SK-N-DZ (cell line): Measurements from ENCODE around the gene COMMD2.

Experiments
- DNase-seq: peaks from one replicate; pipeline ENCODE4 v3.0.0-alpha.2; 2015; ENCODE audit warnings: low spot score

The COMMD2 gene

DNA sequence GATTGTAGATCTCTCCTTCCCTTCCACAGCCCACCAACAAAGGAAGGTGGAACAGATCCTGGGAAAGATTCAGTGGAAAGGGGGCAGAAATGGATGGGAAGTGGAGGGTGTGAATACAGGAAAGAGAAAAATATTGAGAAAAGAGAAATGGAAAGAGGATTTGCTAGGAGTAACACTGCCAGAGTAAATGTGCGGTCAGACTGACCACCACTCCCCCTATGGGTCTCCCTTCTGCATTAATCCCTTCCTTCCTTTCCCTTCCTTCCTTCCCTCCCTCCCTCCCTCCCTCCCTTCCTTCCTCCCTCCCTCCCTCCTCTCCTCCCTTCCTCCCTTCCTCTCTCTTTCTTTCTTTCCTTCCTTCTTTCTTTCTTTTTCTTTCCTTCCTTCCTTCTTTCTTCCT, 12.0 kb upstream of the COMMD2 start:
- DNase-seq: no peak

DNA sequence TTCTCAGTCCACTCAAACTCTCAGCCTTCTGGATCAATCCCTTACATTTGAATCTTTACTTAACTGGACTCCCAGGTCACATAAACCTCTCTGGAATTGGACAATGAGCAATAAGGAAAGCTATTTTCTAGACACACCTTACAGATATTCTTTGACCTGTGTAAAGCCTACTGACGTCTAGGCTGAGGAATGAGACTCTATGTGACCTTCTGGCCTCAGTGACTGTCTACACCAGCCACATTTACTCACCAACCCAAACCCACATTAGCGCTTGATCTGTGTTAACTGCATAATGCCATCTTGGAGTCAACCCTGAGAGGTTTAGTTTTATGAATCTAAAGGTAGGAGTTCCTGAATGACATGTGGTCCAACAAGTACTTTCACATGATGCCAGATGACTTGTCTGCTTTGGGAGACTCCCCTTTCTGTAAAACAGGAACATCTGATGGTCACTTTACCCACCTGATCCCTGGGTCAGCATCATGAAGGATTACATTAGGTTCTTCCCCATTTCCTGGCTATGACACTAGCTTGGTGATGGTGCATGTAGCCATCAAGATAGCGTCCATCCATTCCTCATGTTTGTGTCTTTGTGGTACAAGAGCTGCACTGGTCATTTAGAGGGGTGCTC, 11.4 kb upstream of the COMMD2 start:
- no peak for DNase-seq

DNA sequence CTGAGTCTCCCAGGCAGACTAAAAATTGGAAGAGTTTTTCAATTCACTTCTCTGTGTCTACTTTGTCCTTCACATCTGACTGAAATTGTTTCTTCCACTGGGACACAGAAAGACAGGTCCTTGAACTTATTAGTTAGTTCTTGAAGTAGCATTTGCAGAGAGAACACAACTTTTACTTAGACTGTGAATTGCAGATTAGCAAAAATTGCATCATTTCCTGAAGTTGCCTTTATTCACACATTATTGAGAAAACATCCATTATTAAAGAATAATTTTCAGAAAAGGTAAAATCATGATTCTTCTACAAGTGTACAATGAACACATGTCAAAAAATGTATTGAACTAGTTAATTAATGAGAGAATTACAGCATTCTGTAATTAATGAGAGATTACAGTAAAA, 1.4 kb upstream of the COMMD2 start:
- no peak for DNase-seq

DNA sequence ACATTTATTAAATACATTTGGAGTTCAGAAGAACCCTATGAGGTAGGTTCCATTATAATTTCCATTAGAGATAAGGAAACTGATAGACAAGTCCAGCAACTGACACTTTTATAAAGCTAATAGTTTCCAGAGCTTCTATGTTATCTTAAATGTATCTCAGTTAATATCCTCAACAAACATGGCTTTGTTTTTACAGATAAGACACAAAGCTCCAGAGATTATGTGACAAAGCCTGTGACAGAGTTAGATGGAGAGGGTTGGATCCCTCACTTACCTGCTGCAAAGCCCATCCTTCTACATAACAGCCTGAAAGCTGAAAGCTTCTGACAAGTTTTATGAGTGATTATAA, 473 bp upstream of the COMMD2 start:
- DNase-seq: no peak

DNA sequence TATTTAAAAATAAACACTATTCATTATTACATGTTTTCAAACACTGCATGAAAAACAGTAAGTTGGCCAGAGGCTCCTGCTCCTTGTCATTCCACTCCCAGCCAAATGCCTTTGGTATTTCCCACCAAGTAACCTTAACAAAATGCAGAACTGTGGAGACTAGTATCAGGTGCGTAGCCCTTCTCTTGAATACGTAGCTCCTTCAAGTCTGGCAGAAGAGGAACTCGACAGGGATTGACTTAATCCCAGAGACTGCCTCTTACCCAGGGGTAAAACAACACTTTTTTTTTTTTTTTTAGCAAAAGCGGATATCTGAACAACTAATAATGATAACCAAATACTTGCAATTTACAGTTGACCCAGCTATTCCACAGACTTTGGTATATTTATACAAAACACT, 738 bp downstream of the COMMD2 start:
- no peak for DNase-seq

GRCh38 chr3:149744606-149745005, 7.7 kb downstream of the COMMD2 start:
- no peak for DNase-seq

DNA sequence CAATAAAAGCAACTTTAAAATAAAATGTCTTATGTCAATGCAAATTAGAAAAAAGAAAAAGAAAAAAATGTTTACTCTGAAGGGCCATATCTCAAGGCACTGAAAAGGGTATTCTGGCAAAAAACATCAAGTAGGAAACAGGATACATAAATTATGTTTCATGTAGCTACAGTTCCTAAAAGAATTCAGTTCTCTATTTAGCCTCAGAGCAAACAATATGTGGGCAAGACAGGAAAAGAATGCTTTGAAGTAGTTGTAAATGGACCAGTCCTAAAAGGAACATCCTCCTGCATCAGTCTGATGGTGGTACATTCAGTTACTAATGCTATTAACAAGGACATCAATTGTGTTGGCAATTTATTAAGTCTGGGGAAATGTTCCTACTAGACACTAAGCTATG, 8.1 kb downstream of the COMMD2 start:
- DNase-seq: no peak

GRCh38 chr3:149739396-149739795, 12.9 kb downstream of the COMMD2 start:
- no peak for DNase-seq

DNA sequence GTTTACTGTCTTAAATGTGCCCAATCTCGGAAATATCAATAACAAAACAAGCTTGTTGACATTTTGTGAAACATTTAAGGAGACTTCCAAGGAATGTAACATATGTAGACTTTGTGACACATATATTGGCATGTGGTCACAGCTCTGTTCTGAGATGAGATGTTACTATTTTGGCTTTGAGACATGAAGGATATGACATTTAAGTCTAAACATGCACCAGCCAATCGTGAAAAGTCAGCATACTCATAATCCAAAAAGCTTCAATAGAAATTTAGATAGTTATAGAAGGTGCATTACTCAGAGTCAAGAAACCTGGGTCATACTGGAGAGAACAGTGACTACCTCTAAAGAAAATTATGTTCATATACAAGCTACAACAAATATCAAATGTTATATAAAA, 13.4 kb downstream of the COMMD2 start:
- DNase-seq: no peak

- no peak for DNase-seq
Observed at GRCh38 chr3:149736953-149737205, 15.4 kb downstream of the COMMD2 start.

GRCh38 chr3:149736175-149736952, 15.9 kb downstream of the COMMD2 start:
- DNase-seq: no peak

DNA sequence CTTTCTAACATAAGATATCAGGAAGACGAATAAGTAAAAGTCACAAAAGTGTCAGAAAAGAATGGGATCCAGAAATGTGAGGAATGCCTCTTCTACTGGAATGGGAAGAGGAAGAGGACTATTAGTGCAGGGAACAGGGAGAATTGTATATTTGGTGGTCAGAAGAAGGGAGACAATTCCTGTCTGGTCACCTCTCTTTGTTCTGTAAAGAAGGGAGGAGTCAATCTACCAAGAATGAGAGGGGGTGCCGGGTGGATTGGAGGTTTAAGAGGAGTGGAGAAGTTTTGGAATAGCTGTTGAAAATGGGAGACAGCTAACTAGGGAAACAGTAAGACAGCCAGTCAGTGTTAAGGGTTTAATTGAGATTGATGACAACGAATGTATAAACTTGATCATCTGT, 20.1 kb downstream of the COMMD2 start:
- no peak for DNase-seq

- no peak for DNase-seq
Observed at GRCh38 chr3:149727656-149728055, 24.6 kb downstream of the COMMD2 start.

- no peak for DNase-seq
Observed at GRCh38 chr3:149726716-149727407, 25.4 kb downstream of the COMMD2 start.

DNA sequence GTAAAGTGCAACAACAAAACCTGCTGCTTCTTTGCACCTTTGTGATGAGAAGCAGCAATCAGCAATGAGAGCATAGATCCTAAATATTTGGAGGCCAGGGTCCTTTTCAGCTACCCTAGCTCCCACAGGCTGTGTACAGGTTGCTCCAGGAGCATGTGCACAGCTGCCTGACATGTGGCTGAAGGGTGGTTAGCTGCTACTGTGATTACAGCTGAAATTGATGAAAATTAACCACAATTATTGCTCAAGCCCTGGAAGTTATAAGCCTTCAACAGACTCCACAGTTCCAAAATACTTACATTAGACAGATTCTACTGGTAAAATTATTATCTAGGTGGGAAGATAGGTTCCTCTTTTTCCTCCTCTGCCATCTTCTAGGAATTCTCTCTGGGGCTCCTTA, 28.5 kb downstream of the COMMD2 start:
- DNase-seq: no peak

GRCh38 chr3:149720918-149721317, 31.4 kb downstream of the COMMD2 start:
- DNase-seq: no peak

GRCh38 chr3:149717391-149718056, 34.8 kb downstream of the COMMD2 start:
- DNase-seq: peak; percentile 69

GRCh38 chr3:149716984-149717383, 35.3 kb downstream of the COMMD2 start:
- DNase-seq: no peak

GRCh38 chr3:149715247-149715646, 37.0 kb downstream of the COMMD2 start:
- no peak for DNase-seq

GRCh38 chr3:149713730-149714654, 38.3 kb downstream of the COMMD2 start:
- no peak for DNase-seq

DNA sequence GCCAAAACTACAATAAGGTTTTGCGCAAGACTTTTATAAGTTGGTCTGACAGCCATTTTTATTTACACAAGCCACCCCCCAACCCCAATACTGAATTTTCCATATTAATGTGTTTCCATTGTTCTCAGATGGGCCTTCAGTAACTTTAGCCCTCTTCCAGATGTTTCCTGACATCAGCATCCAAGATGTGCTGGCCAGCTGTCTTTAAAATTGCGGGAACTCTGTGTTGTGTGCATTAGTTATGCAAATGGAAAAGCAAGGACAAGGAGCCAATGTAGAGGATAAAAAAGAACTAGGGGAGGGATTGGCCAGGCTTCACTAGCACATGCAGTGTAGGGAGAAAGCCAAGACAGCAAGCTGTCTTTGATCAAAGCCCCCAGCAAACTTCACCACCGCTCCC, 45.4 kb downstream of the COMMD2 start:
- no peak for DNase-seq

DNA sequence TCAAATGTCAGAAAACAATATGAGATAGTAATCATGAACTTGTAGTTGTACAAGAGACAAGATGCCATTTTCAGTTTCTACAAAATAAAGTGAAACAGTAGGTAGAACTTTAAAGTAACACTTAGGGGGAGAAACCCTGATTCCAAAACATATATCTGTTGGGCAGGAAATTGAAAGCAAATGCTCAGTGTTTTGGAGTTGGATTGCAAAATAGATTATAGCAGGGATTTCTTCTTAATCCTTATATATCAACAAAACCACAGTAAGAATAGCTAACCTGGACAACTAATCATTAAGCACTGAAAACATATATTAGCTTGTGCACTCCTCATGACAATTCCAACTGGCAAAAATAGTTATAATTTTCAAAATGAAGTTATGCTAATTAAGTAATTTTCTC, 46.9 kb downstream of the COMMD2 start:
- DNase-seq: no peak
